Rectal smooth muscle tissue (tissue), 1 donor: Measurements from ENCODE around the gene SEPTIN12.
"Not testable (repeated sequence)": the region's sequence is repeated elsewhere in the genome, so short reads cannot be mapped to it uniquely, and the experiment has no call there.

ENCODE experiments used
- H3K27ac ChIP-seq: one replicate; pipeline ENCODE4 v1.7.0; 2013; ENCODE audit warnings: low read depth, low read length, inconsistent platforms
- H3K27me3 ChIP-seq: one replicate; pipeline ENCODE4 v1.7.0; 2013; ENCODE audit warnings: low read length; ENCODE audit not compliant: control insufficient read depth, insufficient read depth
- H3K36me3 ChIP-seq: one replicate; pipeline ENCODE4 v1.7.0; 2013; ENCODE audit warnings: low read length; ENCODE audit not compliant: control insufficient read depth, insufficient read depth
- H3K4me1 ChIP-seq: one replicate; pipeline ENCODE4 v1.7.0; 2013; ENCODE audit warnings: low read length; ENCODE audit not compliant: control insufficient read depth, insufficient read depth
- H3K4me3 ChIP-seq: one replicate; pipeline ENCODE4 v1.7.0; 2013; ENCODE audit warnings: low read length
- H3K9ac ChIP-seq: one replicate; pipeline ENCODE4 v1.7.0; 2013; ENCODE audit warnings: low read length

Gene SEPTIN12

DNA sequence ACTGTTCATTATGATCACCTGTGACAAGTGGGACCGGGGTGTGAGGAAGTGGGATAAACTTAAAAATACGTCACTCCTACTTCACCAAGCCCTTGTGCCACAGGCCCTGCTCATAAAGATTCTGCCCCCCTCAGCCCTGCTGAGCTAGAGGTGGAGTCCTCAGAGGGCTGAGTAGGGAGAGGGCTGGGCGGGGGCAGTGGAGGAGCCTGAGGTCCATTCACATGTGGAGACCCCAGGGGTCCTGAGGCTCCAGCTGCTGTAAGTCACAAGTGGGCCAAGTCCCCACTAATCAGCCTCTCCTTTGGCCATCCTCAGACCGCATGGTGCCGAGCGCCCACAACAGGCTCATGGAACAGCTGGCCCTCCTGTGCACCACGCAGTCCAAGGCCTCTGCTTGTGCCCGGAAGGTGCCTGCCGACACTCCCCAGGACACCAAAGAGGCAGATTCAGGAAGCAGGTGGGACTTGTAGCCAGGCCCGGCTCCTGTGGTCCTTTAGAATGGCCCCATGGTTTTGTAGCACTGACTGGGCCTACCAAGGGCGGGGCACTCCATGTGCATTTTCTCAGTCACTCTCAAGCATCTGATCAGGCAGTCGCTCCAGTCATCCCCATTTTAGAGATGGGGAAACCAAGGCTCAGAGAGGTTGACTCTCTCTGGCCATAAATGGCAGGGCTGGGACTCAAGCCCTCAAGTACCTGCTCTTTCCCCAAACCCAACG is 43.4 kb downstream of the SEPTIN12 start:
- H3K4me1 ChIP-seq = no peaks in the 10 kb centered on the region
- H3K9ac ChIP-seq = no peak overlapping the region
- H3K4me3 ChIP-seq = no peak overlapping the region
- no peak overlapping the region for H3K27ac ChIP-seq
- no peaks in the 10 kb centered on the region for H3K27me3 ChIP-seq
- H3K36me3 ChIP-seq = no peaks in the 10 kb centered on the region

DNA sequence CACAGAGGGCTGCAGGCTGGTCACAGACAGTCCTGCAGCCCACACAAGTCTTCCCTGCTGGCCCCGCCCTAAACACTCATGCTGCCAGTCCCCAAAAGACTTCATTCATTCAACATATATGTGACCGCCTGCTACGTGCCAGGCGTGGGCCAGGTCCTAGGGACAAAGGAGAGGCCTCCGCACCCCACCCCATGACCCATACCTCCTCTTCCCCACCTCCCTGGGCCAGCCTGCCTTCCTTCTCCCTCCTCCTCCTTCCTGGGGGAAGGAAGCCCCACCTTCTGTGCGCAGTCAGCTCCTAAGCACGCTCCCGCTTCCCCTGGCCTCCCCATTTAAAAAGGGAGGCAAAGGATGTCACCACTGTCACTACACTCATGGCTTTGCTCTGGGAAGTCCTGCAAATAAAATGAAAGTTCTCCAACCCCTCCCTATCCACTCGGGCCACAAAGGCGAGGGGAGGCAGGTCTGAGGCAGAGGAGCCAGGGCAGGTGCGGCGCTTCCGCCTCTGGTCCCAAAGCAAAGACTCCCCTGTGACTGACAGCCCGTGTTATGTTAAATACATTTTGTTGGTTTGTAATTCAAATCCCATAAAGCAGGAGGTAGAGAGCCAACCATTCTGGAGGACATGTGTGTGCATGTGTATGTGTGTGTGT is 44.8 kb downstream of the SEPTIN12 start:
- Histone ChIP-seq H3K27me3 (no peaks in the 10 kb centered on the region), H3K4me3 (no peak overlapping the region), H3K27ac (no peak overlapping the region), H3K36me3 (no peaks in the 10 kb centered on the region), H3K4me1 (no peaks in the 10 kb centered on the region), H3K9ac (no peak overlapping the region)

DNA sequence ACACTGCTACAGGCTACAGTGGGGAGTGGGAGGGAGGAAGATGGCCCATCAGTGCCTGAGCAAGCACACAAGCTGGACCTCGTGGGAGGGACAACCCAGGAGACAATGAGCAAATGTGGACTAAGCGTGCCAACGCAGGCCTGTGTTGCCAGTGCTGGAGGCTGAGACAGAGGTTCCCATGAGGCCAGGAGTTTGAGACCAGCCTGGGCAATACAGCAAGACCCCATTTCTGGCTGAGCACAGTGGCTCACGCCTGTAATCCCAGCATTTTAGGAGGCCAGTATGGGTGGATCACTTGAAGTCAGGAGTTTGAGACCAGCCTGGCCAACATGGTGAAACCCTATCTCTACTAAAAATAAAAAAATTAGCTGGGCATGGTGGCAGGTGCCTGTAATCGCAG is 49.8 kb downstream of the SEPTIN12 start:
- H3K9ac ChIP-seq, H3K4me3 ChIP-seq, H3K27ac ChIP-seq, H3K4me1 ChIP-seq, H3K36me3 ChIP-seq, H3K27me3 ChIP-seq: not testable (repeated sequence)

DNA sequence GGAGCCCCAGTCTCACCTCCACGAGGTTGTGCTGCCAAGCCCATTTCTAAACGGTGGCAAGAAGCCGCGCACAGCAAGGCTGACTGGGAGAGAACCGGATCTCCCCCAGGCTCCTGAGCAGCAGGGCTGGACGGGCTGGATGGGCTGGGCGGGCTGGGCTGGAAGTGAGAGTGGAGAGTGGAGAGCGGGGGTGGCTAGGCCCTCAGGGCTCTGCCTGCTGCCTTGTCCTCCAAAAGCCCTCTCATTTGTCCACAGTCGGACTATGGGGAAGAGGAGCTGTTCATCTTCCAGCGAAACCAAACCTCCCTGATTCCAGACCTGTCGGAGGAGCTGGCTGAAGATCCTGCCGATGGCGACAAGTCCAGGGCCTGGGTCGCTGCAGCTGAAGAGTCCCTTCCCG is 50.6 kb downstream of the SEPTIN12 start:
- Histone ChIP-seq H3K9ac (no peak overlapping the region), H3K4me3 (no peak overlapping the region), H3K27ac (no peak overlapping the region), H3K27me3 (no peaks in the 10 kb centered on the region), H3K36me3 (no peaks in the 10 kb centered on the region), H3K4me1 (no peaks in the 10 kb centered on the region)

DNA sequence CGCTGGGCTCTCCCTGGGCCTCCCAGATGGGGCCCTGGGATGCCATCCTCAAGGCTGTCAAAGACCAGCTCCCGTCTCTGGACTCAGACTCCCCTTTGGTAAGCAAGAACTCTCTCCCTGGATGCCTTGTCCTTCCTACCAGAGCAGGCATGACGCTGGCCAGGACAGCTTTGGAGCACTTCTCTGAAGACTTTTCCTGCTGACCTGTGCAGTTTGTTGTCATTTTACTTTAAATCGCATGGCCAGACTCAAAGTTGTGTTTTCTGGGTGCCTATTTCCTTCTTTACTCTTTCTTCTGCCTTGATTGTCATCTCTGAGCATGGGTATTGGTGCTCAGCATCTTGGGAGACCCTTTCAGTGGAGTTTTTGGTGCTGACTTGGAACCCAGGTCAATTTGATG is 51.6 kb downstream of the SEPTIN12 start:
- H3K4me1 ChIP-seq = no peaks in the 10 kb centered on the region

DNA sequence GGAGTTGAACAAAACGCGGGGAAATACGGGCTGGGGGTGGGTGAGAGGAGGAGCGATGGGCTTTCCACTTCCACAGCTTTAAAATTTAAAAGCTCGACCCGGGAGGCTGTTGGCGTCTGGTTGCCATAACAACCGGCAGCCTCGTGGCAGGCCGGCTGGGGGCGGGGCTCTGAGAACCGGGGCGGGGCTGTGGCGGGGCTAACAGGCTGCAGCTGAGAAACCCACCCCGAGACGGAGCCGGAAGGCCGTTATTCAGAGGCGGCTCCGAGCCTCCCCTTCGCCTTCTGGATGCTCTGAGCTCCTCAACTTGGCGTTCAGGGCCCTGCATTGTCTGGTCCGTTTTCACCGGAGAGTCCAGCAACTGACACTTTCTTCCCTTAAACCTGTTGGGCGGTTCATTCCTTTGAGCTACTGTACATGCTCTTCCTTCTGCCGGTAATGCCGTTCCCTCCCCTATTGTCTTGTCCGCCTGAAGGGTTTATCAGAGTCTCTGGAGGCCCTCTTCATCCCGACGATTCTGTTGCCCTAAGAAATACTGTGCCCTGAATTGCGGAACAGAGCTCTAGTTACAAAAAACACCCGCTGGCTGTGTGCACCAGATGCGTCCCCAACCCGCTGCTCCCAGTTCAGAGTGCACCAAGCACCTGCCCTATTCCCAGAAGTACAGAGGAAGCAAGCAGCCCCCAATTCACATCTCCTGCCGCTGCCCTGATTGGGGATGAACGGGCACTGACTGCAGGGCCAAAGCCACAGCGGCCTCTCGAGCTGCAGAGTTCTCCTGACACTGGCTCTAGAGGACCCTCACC is 53.2 kb downstream of the SEPTIN12 start:
- H3K36me3 ChIP-seq = no peaks in the 10 kb centered on the region
- peak overlapping the region; percentile 73 for H3K27ac ChIP-seq
- peak overlapping the region; percentile 98 for H3K4me3 ChIP-seq
- no peak overlapping the region for H3K9ac ChIP-seq
- H3K27me3 ChIP-seq = no peaks in the 10 kb centered on the region
- no peaks in the 10 kb centered on the region for H3K4me1 ChIP-seq

More for the DNA sequence above, 51.6 kb downstream of the SEPTIN12 start:
- H3K36me3 ChIP-seq = no peaks in the 10 kb centered on the region
- H3K27me3 ChIP-seq = no peaks in the 10 kb centered on the region
- no peak overlapping the region for H3K27ac ChIP-seq
- no peak overlapping the region for H3K4me3 ChIP-seq
- no peak overlapping the region for H3K9ac ChIP-seq

DNA sequence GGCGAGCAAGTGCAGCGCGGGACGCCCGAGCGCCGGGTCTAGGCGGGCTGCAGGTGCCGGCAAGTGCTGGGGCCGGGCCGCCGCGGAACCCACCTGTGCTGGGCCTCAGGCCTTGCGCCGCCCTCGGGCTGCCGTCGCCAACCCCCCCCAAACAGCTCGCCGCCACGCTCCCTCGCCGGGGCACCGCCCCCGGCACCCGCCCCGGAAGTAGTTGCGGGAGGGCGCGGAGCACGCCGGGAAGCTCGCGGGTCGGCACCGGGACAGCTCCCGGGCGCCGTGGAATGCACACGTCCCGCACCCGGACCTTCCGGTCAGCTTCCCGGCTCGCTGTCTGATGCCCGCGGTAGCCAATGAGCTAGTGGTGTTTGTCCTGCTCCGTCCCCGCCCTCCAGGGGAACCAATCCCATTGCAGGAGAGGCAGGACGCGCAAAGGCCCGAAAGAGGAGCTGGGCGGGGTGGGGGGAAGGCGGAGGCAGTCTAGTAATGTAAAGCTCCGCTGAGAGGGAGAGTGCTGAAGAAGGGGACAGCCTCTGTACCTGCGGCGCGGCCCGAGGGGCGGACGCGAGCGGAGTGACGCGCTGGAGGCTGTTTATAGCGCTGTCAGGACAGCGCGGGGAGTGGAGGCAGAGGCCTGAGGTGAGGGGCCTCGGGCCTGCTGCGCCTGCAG is 53.9 kb downstream of the SEPTIN12 start, which contains the start of the genes ANKS3 and DNAAF8:
Gene ANKS3, minus strand, starts transcription at position 209 of the 667 bp plus-strand sequence. CDS start 4,122 bp downstream, outside the sequence.
Gene DNAAF8, plus strand, starts transcription at position 475 of the 667 bp plus-strand sequence. CDS start 1,978 bp downstream, outside the sequence.
- no peaks in the 10 kb centered on the region for H3K36me3 ChIP-seq
- no peaks in the 10 kb centered on the region for H3K4me1 ChIP-seq
- peak within 1 kb of the TSS; percentile 98 for H3K4me3 ChIP-seq
- H3K27me3 ChIP-seq = no peaks in the 10 kb centered on the region
- peak within 1 kb of the TSS; percentile 73 for H3K27ac ChIP-seq
- peak within 1 kb of the TSS; percentile 58 for H3K9ac ChIP-seq

DNA sequence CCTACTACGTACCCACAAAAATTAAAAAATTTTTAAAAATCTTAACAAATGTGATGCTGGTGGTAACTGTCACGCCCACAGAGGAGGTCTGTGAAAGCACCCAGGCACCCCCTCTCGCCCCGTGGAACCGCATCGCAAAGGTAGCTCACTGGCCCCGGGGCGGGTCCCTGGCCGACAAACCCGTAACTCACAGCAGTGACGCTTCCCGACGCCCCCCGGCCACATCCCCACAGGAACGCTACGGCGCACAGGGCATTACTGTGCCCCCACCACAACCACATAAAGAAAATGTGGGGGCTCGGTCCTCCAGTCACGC is 54.4 kb downstream of the SEPTIN12 start:
- peak overlapping the region; percentile 98 for H3K4me3 ChIP-seq
- no peaks in the 10 kb centered on the region for H3K27me3 ChIP-seq
- no peaks in the 10 kb centered on the region for H3K4me1 ChIP-seq
- H3K27ac ChIP-seq = peak overlapping the region; percentile 73
- peak overlapping the region; percentile 58 for H3K9ac ChIP-seq
- peaks cover 2% of the 10 kb centered on the region for H3K36me3 ChIP-seq

DNA sequence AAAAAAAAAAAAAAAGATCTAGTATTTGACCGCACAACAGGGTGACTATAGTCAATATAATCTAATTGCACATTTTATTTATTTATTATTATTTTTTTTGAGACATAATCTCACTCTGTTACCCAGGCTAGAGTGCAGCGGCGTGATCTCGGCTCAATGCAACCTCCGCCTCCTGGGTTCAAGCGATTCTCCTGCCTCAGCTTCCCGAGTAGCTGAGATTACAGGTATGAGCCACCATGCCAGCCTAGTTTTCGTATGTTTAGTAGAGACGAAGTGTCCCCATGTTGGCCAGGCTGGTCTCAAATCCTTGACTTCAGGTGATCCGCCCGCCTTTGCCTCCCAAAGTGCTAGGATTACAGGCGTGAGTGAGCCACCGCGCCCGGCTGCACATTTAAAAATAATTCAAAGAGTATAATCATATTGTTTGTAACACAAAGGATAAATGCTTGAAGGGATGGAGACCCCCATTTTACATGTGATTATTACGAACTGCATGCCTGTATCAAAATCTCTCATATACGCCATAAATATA is 54.9 kb downstream of the SEPTIN12 start:
- peak overlapping the region; percentile 98 for H3K4me3 ChIP-seq
- no peak overlapping the region for H3K9ac ChIP-seq
- H3K27ac ChIP-seq = no peak overlapping the region
- no peaks in the 10 kb centered on the region for H3K4me1 ChIP-seq
- no peaks in the 10 kb centered on the region for H3K27me3 ChIP-seq
- H3K36me3 ChIP-seq = peaks cover 4% of the 10 kb centered on the region

DNA sequence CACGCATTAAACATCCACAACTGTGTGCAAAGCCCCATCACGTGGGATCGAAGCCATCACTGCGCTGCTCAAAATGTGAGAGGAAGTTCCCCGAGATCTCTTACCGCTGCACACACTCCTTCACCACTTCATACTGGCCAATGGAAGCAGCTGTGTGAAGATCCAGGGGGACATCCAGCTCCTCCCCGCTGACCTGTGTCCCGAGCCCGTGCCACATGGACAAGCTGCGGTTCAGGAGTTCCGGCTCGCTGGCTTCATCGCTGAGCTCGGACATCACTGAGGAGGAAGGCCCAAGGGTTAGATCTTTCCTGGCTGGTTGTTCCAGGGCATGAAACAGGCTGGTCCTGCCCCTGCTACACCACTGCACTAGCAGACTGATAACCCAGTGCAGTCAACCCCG is 58.3 kb downstream of the SEPTIN12 start:
- Histone ChIP-seq H3K36me3 (peaks cover 17% of the 10 kb centered on the region), H3K9ac (no peak overlapping the region)

DNA sequence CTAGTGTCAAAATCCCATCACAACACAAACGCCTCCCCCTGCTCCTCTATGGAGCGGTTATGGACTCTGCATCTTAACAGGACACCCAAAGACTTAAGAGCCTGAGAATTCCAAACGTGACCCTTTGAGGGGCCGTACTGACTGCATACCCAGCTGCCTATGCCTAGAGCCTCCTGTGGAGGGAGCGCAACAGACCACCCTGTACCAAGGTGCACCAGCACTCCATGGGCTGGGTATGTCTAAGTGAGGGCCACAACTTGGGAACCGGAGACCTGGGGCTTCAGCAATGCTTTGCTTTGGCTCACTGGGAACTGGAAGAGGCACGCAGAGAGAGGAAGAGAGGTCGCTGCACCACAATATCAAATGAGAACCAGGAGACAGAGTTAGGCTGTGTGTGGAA is 59.5 kb downstream of the SEPTIN12 start:
- Histone ChIP-seq H3K4me3 (no peak overlapping the region), H3K27ac (no peak overlapping the region), H3K36me3 (peaks cover 17% of the 10 kb centered on the region), H3K27me3 (no peaks in the 10 kb centered on the region), H3K9ac (no peak overlapping the region), H3K4me1 (no peaks in the 10 kb centered on the region)

More for the DNA sequence above, 58.3 kb downstream of the SEPTIN12 start:
- H3K4me1 ChIP-seq = no peaks in the 10 kb centered on the region
- H3K27ac ChIP-seq = no peak overlapping the region
- no peak overlapping the region for H3K4me3 ChIP-seq
- H3K27me3 ChIP-seq = no peaks in the 10 kb centered on the region
